Breast epithelium (tissue), 4 donors: ENCODE results near the gene CLCNKB. TPM values are rescaled to one million over a fixed set of nuclear protein-coding genes. Genes with fewer than 3 reads are reported as not detected.
"Not testable (repeated sequence)": the region's sequence is repeated elsewhere in the genome, so short reads cannot be mapped to it uniquely, and the experiment has no call there.

Experiments used
- DNase-seq, 2 donors: peaks; one replicate each; pipeline ENCODE4 v3.0.0-alpha.2; 2019; ENCODE audit warnings: low spot score in 2 of 2
- H3K27ac ChIP-seq, 2 donors: fragments of 200-600 bp; sonication (generic) in 1 of 2; one replicate each; pipeline ENCODE4 v1.5.1; 2016 to 2019; ENCODE audit warnings: mild to moderate bottlenecking in 1 of 2
- H3K27me3 ChIP-seq, 2 donors: fragments of 200-600 bp; sonication (generic) in 1 of 2; one replicate each; pipeline versions ENCODE4 v1.5.1 to v1.6.0; 2017 to 2019; ENCODE audit warnings: control low read depth in 1 of 2, mild to moderate bottlenecking in 1 of 2
- H3K36me3 ChIP-seq: fragments of 200-600 bp; one replicate; pipeline ENCODE4 v1.5.1; 2019
- H3K4me1 ChIP-seq, 2 donors: fragments of 200-600 bp; sonication (generic); one replicate each; pipeline ENCODE4 v1.5.1; 2016 to 2019; ENCODE audit warnings: control low read depth in 1 of 2
- H3K4me3 ChIP-seq, 3 donors: fragments of 200-600 bp; sonication (generic); 1 replicate in 2 of 3; 2 replicates in 1 of 3; pipeline ENCODE4 v1.5.1; 2016 to 2019; ENCODE audit warnings: mild to moderate bottlenecking in 3 of 3, moderate library complexity in 2 of 3
- H3K9me3 ChIP-seq, 2 donors: fragments of 200-600 bp; sonication (generic) in 1 of 2; one replicate each; pipeline ENCODE4 v1.5.1; 2016 to 2019; ENCODE audit warnings: control low read depth in 1 of 2
- CTCF ChIP-seq, 3 donors: fragments of 450-650 bp; IDR thresholded peaks; one replicate each; pipeline ENCODE4 v1.5.1; 2016 to 2017; ENCODE audit warnings: antibody characterized with exemption in 3 of 3, mild to moderate bottlenecking in 3 of 3, moderate library complexity in 3 of 3
- POLR2A ChIP-seq: fragments of 450-650 bp; IDR thresholded peaks from one replicate; pipeline ENCODE4 v1.6.1; 2016; ENCODE audit warnings: antibody characterized with exemption, mild to moderate bottlenecking, moderate library complexity
- POLR2AphosphoS5 ChIP-seq, 3 donors: sonication (generic); formaldehyde crosslinking; IDR thresholded peaks; one replicate each; pipeline ENCODE4 v1.6.1; 2017; ENCODE audit warnings: antibody characterized with exemption in 3 of 3
- intact Hi-C: fragments of 100-400 bp; cut with DNase I; formaldehyde crosslinking; loops from one replicate; pipeline ENCODE4 v1.15.1; 2023; ENCODE audit warnings: low total_unique reads
- total RNA-seq, 3 donors: library from RNA; depleted of rRNA; stranded (reverse); fragments of >200 nt; gene quantifications; one replicate each; pipeline ENCODE4 v1.1.0, GENCODE V29; 2016

Gene CLCNKB
- total RNA-seq, 3 donors from 2014 or later: 0.32 to 0.88 (median 0.33) TPM

- Histone ChIP-seq H3K36me3 (no peaks in the 10 kb centered on the region), H3K4me3 (no peak overlapping the region), H3K27ac (no peak overlapping the region), H3K27me3 (no peaks in the 10 kb centered on the region), H3K9me3 (no peaks in the 10 kb centered on the region), H3K4me1 (no peaks in the 10 kb centered on the region)
- DNase-seq: peak in 1 of 2 donors; percentile 31
- no peak for TF ChIP-seq POLR2A
- TF ChIP-seq CTCF (IDR thresholded peaks at IDR 0.05): no peak
- no peak for TF ChIP-seq POLR2AphosphoS5 (IDR thresholded peaks at IDR 0.05)
- intact Hi-C loops: no loop called here
These were observed 44.7 kb upstream of the CLCNKB start for GRCh38 chr1:15998929-15999328.

GRCh38 chr1:16001274-16001673, 42.3 kb upstream of the CLCNKB start:
- not testable (repeated sequence) for H3K27me3 ChIP-seq, H3K4me3 ChIP-seq, H3K36me3 ChIP-seq, H3K27ac ChIP-seq, H3K9me3 ChIP-seq, H3K4me1 ChIP-seq
- intact Hi-C loops: loop anchor here (10.0 kb wide), 1 partner anchor 206 kb away; no protein-coding TSS in a partner anchor
- peak in 1 of 2 donors; percentile 14 for DNase-seq

- Histone ChIP-seq H3K4me1 (peaks cover 0 to 3% of the 10 kb centered on the region in 2 donors), H3K36me3 (no peaks in the 10 kb centered on the region), H3K9me3 (no peaks in the 10 kb centered on the region), H3K27me3 (no peaks in the 10 kb centered on the region), H3K27ac (no peak overlapping the region), H3K4me3 (no peak overlapping the region)
- intact Hi-C loops: loop anchor here (10.0 kb wide), 1 partner anchor 211 kb away; no protein-coding TSS in a partner anchor
- TF ChIP-seq POLR2AphosphoS5 (IDR thresholded peaks at IDR 0.05) (no peak), POLR2A (no peak), CTCF (IDR thresholded peaks at IDR 0.05) (no peak)
- DNase-seq: no peak
These were observed 38.0 kb upstream of the CLCNKB start for GRCh38 chr1:16005597-16005996.

GRCh38 chr1:16006010-16006409, 37.6 kb upstream of the CLCNKB start:
- Histone ChIP-seq H3K27me3 (no peaks in the 10 kb centered on the region), H3K27ac (no peak overlapping the region), H3K36me3 (no peaks in the 10 kb centered on the region), H3K4me1 (peaks cover 0 to 3% of the 10 kb centered on the region in 2 donors), H3K4me3 (no peak overlapping the region), H3K9me3 (no peaks in the 10 kb centered on the region)
- intact Hi-C loops: loop anchor here (10.0 kb wide), 1 partner anchor 211 kb away; no protein-coding TSS in a partner anchor
- no peak for DNase-seq
- TF ChIP-seq CTCF (IDR thresholded peaks at IDR 0.05): no peak
- TF ChIP-seq POLR2A: no peak
- no peak for TF ChIP-seq POLR2AphosphoS5 (IDR thresholded peaks at IDR 0.05)

GRCh38 chr1:16006552-16007485, 36.8 kb upstream of the CLCNKB start:
- DNase-seq: no peak
- TF ChIP-seq POLR2A (no peak), CTCF (IDR thresholded peaks at IDR 0.05) (no peak), POLR2AphosphoS5 (IDR thresholded peaks at IDR 0.05) (no peak)
- intact Hi-C loops: loop anchor here (10.0 kb wide), 1 partner anchor 212 kb away; no protein-coding TSS in a partner anchor
- H3K4me3 ChIP-seq: no peak overlapping the region
- H3K27me3 ChIP-seq: no peaks in the 10 kb centered on the region
- peak overlapping the region; percentile 29 to 43 for H3K27ac ChIP-seq
- H3K9me3 ChIP-seq: no peaks in the 10 kb centered on the region
- H3K4me1 ChIP-seq: peaks cover 0 to 3% of the 10 kb centered on the region in 2 donors
- no peaks in the 10 kb centered on the region for H3K36me3 ChIP-seq
